HG03342 (cell line): ENCODE results near the gene ARHGEF1.
"Not testable (repeated sequence)": the region's sequence is repeated elsewhere in the genome, so short reads cannot be mapped to it uniquely, and the experiment has no call there.

Source experiments
- ATAC-seq: cut with Tn5 transposase; IDR thresholded peaks from one replicate; pipeline ENCODE4 v1.9.1; 2021; ENCODE audit warnings: mild to moderate bottlenecking, moderate library complexity; ENCODE audit not compliant: unreplicated experiment

ARHGEF1 gene

DNA sequence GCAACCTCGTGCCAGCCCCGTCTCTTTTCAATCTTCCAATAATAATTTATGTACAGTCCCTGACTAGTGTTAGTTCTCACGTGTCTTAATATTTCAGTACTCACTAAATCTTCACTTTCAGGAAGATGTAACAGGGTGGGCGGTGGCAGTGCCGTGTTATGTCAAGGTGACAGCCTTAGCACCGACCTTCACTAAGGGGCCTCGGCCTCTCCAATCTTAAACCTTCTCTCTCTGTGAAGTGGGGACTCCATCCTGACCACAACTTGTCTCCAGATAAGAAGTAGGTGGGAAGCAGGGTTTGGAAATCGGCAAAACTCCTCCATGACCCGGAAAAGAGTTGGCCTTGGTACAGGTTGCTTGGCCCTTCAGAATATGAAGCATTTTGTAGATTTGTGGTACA is 21.1 kb upstream of the ARHGEF1 start:
- no peak for ATAC-seq

DNA sequence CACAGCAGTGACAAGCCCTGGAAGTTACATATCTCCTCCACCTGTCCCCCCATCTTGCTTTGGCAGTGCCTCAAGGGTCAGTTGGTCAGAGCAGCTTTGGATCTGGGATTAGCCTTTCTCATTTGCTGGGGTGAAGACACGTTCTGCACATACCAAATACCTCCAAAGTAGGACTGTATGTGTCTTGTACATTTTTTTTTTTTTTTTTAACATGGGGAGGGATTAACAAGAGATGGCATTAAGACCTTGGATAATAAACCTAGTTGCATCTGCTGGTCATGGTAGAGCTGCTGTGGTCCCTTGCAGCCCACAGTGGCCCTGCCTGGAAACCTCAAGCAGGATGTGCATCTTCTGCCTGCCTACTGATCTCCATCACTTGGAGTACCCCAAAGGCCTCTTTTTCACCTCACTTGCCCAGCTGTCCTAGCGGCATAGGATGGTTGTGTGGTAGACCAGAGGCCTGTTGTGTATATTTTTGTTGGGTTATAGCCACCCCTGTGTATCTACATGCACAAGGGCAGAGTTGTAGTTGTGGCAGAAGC is 20.5 kb upstream of the ARHGEF1 start:
- ATAC-seq, result no peak

DNA sequence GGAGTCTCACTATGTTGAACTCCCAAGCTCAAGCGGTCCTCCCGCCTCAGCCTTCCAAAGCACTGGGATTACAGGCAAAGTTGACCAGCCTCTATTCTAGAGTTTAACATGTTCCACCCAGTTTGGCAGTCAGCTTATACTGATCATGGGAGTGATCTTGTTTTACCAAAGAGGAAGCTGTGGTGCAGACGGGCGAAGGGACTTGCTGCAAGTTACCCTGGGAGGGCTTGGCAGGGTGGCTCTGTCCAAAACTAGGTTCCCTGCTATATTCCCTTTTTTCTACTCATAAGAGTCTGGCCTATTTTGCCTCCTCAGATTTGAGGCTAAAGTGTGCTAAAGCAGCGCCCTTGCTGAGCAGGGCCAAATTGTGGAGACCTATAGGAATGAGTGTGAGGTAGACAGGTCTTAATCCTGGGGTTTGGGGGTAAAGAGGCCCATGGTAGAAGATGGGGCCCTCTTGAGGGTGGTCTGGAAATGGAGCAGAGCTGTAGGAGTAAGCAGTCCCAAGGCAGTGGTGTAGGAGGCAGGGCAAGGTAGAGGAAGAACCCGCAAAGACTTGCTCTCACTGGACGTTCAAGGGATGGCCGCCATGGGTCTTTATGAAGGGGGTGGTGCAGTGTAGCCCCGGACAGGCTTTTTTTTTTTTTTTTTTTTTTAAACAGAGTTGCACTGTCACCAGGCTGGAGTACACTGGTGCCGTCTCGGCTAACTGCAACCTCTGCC is 19.6 kb upstream of the ARHGEF1 start:
- ATAC-seq, result no peak

DNA sequence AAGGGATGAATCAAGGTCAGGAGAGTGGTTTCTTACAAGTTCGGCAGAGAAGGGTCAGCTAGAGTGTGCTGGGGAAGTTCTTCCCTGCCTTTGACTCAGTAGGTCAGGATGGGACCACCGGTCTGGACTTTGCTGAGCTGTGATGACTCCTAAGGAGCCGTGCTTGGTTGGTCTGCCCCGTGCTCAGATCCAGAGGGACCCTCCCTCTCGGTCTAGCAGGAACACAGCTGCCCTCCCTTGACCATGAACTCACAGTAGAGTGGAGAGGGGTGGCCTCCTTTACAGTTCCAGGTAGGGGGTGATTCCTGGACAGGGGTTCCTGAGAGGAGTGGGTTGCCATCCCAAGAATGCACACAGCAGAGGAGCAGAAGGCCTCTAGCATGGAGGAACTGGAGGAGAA is 18.6 kb upstream of the ARHGEF1 start:
- no peak for ATAC-seq

DNA sequence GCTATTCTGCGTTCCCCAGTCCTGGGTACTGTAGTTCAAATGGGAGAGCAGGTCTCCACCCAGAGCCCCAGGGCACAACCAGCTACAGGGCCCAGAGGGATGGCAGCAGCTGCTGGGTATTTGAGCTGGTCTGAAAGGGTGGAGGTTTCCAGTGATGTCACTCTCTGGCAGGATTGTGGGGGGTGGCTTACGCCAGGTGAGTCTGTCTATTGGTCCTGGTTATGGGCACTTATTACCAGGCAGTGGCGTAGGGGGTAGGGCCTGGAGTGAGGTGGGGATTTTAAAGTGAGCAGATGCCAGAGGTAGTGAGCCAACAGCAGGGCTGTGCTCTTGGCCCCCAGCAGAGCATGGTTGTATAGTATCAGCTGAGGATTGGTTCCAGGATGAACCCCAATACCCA is 16.7 kb upstream of the ARHGEF1 start:
- no peak for ATAC-seq

DNA sequence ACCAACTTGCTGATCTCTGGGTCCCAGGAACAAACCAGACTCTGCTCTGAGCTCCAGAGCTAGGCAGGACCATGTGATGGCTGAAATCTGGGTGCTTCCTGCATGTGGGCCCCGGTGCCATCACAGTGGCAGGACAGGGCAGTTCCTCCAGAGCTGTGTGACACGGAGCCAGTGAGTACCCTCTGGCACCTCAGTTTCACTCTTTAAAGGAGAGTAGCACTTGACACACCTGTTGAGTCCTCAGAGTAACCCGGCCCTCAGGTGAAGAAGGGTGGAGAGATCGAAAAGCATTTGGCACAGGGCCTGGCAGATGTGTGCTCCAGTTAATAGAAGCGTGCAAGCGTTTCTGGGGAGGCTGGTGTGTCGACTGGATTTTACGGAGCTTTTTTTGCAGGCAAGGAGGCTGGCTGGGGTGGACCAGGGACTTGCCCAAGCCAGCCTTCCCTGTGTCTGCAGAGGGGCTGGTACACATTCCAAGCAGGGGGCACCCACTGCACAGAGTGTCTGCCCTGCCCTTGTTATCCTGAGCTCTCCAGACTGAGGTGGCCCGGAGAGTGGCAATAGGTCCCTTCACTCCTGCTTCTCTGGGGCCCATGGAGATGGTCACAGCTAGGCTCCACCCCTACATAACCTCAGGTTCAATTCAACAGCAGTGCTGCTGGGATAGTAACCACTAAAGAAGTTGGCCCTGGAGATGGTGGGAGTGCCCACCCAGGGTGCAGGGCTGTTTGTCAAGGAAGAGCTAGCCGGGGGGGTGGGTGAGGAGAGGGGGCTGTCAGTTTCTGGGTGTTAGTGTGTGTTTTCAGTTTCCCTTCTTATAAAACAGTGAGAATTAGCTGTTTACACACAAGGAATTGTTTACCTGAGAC is 14.6 kb upstream of the ARHGEF1 start:
- no peak for ATAC-seq

DNA sequence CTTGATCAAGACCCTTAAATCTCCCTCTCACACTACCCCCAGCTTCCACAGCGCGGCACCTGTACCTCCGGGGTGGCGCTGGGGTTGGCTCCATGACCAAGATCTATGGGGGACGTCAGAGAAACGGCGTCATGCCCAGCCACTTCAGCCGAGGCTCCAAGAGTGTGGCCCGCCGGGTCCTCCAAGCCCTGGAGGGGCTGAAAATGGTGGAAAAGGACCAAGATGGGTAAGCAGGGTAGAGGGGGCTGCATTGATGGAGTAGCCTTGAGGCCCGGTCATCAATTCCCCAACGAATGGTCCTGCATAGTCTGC is 14.0 kb upstream of the ARHGEF1 start:
- ATAC-seq, result no peak

DNA sequence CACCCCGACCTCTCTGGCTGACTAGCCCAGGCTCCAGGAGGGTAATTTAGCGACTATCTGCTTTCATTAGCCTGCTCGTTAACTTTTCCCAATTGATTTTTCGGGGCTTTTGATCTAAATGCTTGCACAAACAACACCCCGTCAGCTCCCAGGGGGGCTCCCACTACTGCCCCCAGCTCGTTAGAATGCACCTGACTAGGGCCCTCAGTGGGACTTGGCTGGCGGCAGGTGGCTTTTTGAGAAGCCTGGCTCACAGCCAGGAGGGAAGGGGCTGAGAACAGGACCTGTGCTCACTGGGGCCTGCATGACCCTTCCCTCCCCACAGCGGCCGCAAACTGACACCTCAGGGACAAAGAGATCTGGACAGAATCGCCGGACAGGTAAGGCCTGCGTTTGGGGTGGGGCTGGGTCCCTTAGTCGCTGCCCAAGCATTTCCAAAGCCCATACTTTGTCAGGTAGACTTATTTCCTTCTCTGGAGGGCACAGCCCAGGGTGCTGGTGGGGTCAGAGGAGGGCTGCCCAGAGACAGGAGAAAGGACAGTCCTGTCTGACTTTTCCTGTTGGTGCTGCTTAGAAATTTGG is 13.5 kb upstream of the ARHGEF1 start:
- ATAC-seq, result no peak

DNA sequence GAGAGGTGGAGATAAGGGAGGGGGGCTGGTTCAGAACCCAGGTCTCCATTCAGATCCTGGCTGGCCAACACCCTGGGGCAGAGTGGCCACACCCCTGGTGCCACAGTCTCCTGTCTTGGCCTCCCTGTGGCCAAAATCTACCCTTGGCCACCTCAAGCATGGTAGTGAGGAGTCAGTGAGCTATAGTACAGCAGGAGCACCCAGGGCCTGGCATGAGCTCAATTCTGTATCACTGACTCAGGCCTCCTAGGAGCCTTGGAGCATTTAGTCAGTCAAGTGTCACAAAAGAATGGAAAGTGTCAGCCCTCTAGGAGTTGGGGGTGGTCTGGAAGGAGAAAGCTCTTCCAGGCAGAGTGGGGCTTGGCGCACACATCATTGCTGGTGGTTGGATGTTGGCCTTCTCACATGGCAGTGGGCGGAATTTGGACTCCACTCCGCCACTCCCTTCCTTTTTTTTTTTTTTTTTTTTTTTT is 12.5 kb upstream of the ARHGEF1 start:
- no peak for ATAC-seq

DNA sequence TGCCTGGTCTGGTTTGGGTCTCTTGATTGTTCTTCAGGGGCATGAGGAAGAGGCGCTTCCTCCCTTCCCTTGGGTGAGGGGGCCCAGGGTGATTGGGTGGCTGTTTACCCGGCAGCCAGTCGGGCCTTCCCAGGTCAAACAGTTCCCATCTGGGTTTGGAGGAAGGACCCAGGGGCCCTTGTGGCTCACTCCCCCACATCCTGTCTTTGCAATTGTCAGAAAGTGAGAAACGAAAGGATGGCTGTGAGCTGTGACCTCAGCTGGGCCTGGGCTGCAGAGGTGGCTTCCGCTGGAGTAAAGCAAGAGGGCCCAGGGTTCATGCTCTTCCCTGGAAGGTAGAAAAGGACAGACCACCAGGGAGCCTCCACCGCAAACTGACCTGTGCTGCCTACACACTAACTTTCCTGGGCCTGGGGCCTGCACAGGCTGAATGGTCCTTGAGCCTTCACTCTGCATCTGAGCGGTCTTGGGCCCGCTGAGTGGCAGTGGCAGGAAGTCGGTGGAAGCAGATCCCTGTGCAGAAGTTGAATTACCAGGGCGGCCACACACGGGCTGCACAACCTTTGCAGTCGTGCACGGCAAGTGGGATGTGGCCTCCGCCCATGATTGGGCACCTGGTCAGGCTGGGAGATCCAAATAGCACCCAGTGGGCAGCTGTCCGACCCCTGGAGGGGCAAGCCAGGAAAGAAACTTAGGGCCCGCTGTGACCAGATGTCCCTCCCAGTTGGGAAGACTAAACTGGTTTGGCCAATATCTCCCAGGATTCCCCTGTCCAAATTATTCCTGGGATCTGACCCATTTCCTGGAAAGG is 11.2 kb upstream of the ARHGEF1 start:
- no peak for ATAC-seq

DNA sequence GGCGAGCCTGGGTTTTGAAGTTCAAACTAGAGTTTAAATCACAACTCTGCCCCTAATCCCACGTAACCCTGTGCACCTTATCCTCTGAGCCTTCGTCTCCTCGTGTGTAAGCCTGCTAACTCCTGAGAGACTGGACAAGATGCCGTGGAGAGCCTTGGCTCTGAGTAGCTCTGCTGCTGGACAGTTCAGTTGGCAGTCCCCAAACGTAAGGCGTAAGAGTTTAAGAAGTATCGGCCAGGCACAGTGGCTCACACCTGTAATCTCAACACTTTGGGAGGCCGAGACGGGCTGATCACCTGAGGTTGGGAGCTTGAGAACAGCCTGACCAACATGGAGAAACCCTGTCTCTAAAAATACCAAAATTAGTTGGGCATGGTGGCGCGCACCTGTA is 10.6 kb upstream of the ARHGEF1 start:
- no peak for ATAC-seq

DNA sequence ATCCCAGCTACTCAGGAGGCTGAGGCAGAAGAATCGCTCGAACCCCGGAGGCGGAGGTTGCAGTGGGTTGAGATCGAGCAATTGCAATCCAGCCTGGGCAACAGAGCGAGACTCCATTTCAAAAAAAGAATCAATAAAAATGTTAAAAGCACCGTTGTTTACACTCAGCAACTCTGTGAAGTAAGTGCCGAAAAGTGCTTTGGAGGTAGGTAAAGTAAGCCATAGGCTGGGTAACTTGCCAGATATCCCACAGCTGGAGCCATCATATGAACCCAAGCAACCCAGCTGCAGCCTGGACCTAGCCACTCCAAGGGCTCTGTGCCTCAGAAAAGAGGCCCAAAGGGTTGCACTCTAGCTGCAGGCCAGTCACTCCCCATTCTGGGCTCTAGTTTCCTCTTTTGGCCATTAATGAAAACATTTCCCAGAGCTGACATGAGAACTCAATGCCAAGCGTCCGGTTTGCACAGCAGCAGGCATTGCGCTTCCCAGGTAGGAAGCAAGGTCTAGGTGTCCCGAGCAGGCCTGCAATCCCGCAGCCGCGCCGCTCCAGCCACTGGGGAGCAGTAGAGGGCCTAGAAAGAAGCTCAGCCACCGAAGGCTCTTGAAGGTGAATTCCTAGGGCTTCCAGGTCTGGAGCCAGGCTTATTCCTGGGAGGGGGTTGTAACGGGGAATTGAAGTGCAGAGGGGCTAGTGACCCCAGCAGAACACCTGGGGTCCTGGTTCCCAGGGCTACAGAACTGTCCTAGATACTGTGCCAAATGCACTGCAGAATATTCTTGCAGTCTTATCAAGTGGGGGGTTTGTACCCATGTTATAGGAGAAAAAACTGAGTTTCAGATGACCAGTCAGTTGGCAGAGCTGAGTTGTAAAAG is 10.0 kb upstream of the ARHGEF1 start:
- ATAC-seq, result no peak

DNA sequence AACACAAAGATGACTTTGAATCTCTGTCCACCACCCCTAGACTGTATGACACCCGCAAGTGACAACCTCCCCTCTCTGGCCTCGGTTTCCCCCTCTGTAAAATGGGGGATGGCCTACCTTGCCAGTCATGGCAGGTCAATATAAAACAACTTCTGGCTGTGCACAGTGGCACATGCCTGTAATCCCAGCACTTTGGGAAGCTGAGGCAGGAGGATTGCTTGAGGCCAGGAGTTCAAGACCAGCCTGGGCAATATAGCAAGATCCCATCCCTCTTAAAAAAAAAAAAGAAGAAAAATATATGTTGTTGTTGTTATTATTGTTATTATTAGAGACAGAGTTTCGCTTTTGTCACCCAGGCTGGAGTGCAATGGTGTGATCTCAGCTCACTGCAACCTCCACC is 7.0 kb upstream of the ARHGEF1 start:
- not testable (repeated sequence) for ATAC-seq

DNA sequence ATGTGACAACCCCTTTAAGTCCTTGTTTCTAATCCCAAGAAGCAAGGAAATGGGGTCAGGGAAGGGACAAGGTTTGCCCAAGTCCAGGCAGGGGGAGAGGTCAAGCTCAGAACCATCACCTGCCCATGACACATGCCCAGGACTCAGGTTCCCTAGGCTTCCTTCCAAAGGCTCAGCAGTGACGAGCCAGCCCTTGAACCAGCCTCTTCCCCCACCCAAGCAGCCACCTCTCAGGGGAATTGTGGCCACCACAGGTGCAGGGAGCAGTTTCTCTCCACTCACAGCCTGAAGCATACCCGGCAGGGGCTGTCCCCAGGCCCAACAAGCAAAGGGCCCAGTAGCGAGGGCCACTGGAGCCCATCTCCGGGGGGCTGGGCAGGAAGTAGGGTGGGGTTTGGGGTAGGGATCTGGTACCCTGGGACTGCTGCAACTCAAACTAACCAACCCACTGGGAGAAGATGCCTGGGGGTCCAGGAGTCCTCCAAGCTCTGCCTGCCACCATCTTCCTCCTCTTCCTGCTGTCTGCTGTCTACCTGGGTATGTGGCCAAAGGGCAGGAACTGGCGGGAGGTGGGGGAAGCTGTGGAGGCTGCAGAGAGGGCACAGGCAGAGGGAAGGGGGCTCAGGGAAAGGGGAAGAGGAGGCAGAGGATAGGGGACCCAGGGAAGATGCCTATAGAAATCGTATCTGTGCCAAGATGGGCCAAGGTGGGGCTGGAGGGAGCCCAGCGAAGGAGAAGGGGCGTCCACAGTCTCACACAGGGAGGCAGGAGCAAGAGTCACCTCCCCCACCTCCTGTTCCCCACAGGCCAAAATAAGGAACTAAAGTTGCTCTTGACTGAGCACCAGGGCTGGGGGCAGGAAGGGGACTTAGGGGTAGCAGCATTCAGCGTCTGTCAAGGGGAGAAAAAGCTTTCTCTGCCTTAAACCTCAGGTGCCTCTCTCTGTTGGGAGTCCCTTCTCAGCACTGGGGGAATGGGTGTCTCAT is 5.8 kb upstream of the ARHGEF1 start, which contains the start of gene CD79A:
TSS of gene CD79A (plus strand) at position 433 of the 986 bp plus-strand sequence. CDS start at position 459, 26 bp downstream.
- peak; percentile 58 for ATAC-seq

DNA sequence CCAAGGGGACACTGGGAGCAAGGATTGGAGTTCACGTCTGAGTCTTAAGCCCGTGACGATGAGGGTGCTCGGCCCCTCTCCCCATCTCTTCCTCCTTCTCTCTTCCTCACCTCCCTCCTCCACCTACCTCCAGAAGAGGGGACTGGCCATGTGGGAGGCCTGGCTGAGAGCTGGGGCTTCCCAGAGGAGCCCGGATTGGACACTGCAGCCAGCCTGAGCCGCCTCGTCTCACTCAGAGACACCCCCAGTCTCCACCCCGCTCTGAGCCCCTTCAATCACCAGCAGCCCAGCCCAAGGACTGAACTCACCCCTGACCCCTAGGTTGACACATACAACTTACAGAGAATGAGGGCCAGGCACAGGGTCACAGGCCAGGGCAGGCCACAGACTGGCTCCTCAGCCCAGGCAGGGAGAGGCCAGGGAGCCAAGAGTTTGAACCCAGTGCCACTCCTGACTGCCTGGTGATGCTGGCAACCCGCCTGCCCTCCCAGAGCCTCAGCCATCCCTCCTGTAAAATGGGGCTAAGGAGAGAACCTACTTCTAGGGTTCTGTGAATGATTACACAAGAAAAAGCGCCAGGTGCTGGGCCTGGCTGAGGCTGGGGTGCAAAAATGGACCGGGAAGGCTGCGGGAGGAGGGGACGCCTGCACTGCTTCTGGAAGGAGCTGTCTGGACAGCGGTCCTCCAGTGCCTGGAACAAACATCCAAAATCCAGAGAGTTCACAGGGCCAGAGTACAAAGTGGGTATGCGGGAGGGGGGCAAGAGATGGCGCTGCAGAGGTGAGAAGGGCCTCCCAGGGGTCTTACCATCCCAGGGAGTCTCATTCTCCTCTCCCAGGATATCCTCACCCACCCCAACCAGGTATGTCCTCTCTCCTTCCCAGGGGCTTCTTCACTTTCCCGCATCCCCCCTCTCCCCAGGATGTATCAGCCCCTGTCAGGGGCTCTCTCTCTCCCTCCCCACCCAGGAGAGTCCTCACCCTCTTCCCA is 4.8 kb upstream of the ARHGEF1 start:
- no peak for ATAC-seq

DNA sequence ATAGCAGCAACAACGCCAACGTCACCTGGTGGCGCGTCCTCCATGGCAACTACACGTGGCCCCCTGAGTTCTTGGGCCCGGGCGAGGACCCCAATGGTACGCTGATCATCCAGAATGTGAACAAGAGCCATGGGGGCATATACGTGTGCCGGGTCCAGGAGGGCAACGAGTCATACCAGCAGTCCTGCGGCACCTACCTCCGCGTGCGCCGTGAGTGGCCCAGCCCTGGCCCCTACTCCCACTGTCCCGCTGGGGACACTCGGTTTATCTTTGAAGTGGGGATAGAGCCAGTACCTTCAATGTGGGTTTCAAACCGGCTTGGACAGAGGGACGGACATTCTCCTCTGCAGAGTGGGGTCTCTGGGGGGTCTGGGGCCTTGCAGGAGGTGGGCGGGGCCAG is 3.9 kb upstream of the ARHGEF1 start:
- no peak for ATAC-seq

DNA sequence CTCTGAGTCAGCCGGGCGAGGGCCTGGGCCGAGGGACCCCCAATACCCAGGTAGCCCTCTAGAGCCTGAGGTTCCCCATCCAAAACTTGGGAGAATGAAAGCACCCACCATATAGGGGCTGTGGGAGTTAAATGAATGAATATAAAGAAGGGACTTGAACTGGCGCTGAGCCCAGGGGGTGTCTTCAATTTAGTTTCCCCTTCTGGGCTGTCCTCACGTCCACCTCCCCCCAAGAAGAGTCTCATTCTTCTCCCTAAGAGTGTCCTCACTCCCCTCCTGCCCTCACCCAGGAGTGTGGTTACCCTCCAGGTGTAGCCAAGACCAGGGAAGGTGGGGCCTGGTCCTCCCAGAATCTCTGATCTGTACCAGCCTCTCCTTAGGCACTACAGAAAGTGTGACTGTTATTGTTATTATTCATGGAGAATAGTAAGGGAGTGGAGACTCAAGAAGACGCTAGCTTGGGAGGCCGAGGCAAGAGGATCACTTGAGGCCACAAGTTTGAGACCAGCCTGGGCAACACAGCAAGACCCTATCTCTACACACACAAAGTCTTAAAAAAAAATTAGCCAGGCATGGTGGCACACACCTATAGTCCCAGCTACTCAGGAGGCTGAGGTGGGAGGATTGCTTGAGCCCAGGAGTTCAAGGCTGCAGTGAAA is 3.2 kb upstream of the ARHGEF1 start:
- no peak for ATAC-seq
